NCI-H1436 (cell line): ENCODE measurements around the gene IGF2.

ENCODE experiments used
- DNase-seq: peaks from one replicate; lab custom pipeline; 2025; lab: John Stamatoyannopoulos, UW

IGF2 gene

GRCh38 chr11:2169626-2170570 lies 30.7 kb upstream of the IGF2 start:
- DNase-seq: no peak

- DNase-seq: no peak
Observed at GRCh38 chr11:2169005-2169378, 29.8 kb upstream of the IGF2 start.

- DNase-seq: no peak
Observed at GRCh38 chr11:2168286-2169004, 29.3 kb upstream of the IGF2 start.

GRCh38 chr11:2167141-2168045 lies 28.2 kb upstream of the IGF2 start:
- no peak for DNase-seq

- DNase-seq: no peak
Observed at GRCh38 chr11:2166091-2166851, 27.1 kb upstream of the IGF2 start.

GRCh38 chr11:2165571-2165970 lies 26.4 kb upstream of the IGF2 start:
- no peak for DNase-seq

- DNase-seq: no peak
Observed at GRCh38 chr11:2164861-2165555, 25.8 kb upstream of the IGF2 start.

- no peak for DNase-seq
Observed at GRCh38 chr11:2164081-2164480, 24.9 kb upstream of the IGF2 start.

- DNase-seq: no peak
Observed at GRCh38 chr11:2163428-2163978, 24.3 kb upstream of the IGF2 start.

- no peak for DNase-seq
Observed at GRCh38 chr11:2160736-2161259, 21.6 kb upstream of the IGF2 start, which contains the start of gene INS. TSS of gene INS (minus strand) at chr11:2161209. CDS start at chr11:2160971, 238 bp downstream.

- no peak for DNase-seq
Observed at GRCh38 chr11:2159536-2160413, 20.6 kb upstream of the IGF2 start.

- no peak for DNase-seq
Observed at GRCh38 chr11:2158966-2159365, 19.8 kb upstream of the IGF2 start.

GRCh38 chr11:2158296-2158737 lies 19.1 kb upstream of the IGF2 start:
- DNase-seq: no peak

- no peak for DNase-seq
Observed at GRCh38 chr11:2157294-2158040, 18.3 kb upstream of the IGF2 start.

GRCh38 chr11:2156416-2157182 lies 17.4 kb upstream of the IGF2 start:
- no peak for DNase-seq

- DNase-seq: no peak
Observed at GRCh38 chr11:2155511-2155910, 16.3 kb upstream of the IGF2 start.

GRCh38 chr11:2154889-2155288 lies 15.7 kb upstream of the IGF2 start:
- no peak for DNase-seq

GRCh38 chr11:2154195-2154585 lies 15.0 kb upstream of the IGF2 start:
- no peak for DNase-seq
